GM19395 (cell line): ENCODE data around the gene GSTA3.
"Not testable (repeated sequence)": the region's sequence is repeated elsewhere in the genome, so short reads cannot be mapped to it uniquely, and the experiment has no call there.

Experiments
- ATAC-seq: cut with Tn5 transposase; IDR thresholded peaks from one replicate; pipeline ENCODE4 v1.9.1; 2021; ENCODE audit warnings: mild to moderate bottlenecking, moderate library complexity; ENCODE audit not compliant: unreplicated experiment

GSTA3 gene

DNA sequence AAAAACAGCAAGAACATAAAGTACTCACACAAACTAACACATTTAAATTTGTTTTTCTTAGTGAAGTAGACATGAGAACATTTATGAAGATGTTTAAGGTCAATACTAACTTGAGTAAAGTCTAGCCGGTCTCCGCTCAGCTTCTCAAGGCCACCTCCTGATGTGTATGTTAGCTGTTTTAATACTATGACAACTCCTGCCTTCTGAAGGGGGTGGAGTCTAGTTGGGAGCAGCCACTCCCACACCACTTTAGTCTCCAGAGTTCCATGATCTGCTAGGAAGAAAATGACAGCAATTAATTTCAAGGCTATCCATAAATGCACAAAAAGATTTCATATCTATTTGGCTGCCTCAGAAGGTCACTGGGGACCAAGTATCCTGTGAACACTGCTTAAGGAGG is at the start of gene GSTA3:
Gene GSTA3 (minus strand): TSS at position 168 of the 400 bp plus-strand sequence. CDS start 3,864 bp downstream, outside the sequence.
- ATAC-seq, result no peak

DNA sequence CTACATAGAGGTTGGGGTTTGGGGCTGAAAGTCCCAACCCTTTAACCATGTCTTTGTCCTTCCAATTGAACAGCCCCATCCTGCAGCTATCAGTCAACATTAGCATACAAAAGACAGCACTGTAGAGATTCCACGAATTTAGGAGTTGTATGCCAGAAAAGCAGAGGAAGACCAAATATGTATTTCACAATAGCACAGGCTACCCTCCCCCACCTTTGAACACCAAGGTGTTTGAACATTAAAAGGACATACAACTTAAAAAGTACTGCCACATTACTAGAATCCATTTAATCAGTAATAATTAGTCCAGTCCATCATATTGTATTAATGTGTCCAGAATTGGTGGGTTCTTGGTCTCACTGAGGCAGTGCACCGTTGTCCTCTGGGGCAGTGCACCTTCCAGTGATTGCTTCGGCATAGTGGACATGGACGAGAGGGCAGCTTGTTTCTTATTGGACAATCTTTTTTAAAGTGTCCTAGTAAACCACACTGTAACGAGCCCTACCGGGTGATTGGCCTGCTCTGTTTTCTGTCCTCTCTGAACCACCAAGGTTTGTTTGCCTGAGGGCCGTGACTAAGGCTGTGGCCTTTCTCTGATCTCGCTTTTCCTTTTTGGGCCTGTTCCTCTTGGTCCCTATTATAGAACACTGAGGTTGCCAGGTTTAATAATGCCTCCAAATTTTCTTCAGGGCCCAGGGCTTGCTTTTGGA is 49.2 kb upstream of the GSTA3 start:
- no peak for ATAC-seq

DNA sequence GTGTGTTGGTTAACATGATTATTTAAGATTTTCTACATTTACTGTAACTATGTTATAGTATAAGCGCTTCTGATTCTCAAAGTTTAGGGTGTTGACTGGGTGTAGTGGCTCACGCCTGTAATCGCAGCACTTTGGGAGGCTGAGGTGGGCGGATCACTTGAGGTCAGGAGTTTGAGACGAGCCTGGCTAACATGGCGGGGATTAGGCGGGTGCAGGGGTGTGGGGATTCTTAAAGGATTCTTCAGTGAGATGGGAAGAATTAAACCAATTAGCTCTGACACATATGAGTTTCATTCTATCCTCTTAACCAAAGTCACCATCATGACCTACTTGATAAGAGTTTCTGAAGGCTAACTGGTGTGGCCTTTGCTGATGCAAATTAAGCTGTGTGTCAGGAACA is 46.4 kb upstream of the GSTA3 start:
- ATAC-seq, result no peak

DNA sequence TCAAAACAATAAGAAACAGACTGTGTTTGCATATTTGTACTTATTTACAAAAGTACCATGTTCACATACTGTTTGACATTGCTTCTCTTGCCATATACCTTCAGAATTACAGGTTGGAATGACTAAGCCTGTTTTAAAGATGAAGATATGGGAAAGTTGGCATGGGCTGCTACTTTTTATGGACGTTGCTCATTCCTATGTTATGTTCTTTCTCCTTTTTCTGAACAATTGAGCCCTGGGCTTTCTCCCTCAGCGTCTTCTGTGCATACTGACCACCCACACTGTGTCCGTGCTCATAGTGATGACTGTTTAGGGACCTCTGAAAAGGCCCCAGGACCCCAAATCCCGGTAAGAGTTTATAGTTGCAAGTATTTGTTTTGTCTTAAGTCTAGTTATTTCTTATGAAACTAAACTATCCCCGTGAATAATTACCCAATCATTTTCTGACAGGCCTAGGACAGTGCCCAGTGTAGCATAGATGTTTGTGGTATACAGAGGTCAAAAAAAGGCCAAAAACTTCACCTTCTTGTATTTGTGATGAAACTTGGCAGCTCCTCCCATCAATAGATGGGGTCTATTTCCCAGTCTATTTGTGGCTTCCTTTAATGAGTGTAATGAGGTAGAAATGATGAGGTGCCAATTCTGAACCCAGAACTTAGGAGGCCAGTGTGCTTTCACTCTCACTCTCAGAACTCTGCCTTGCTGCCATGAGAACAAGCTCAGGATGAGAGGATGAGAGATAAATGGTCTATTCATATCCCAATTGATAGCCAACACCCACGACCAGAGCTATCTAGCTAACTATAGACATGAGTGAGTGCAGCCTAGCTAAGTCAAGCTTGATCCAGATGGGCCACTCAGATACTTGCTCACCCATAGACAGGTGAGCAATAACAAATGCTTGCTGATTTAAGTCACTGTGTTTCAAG is 44.7 kb upstream of the GSTA3 start:
- no peak for ATAC-seq

DNA sequence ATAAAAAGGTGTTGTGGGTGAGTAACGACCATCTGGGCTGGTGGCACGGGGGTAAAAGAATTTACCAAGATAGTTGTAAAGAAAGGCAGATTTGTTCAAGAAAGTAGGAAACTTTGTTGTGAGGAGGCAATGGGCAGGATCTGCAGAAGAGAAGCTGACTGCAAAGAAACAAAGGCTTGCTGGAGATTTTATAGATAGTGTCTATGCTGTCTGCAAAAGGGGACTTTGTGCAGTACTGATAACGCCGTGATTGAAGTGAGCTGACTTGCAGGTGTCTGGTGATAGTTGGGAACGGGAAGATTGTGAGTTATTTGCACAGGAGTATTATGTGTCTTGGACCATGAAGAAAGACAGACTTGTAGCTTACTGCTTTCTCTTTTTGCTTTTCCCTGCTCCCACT is 36.8 kb upstream of the GSTA3 start:
- ATAC-seq, result no peak

DNA sequence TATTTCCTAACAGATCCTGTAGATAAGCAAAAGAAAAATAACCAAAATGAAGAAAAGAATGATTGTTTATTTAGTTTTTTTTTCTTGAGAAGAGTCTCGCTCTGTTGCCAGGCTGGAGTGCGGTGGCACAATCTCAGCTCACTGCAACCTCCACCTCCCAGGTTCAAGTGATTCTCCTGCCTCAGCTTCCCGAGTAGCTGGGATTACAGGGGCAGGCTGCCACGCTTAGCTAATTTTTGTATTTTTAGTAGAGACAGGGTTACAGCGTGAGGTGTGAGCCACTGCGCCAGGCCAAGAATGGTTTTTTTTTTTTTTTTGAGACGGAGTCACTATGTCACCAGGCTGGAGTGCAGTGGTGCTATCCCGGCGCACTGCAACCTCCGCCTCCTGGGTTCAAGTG is 33.3 kb upstream of the GSTA3 start:
- not testable (repeated sequence) for ATAC-seq

DNA sequence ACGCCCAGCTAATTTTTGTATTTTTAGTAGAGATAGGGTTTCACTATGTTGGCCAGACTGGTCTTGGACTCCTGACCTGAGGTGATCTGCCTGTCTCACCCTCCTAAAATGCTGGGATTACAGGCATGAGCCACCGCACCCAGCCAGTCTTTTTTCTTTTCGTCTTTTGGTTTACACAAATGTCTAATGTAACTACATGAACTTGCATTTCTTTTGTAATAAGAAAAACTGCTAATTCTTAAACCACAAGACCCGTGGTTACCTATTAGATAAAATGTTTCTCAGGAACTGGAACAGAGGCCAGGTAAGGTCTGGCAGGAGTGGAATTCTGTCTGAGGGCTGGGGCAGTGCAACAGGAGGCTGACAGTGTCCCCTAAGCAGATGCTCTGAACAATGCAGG is 32.7 kb upstream of the GSTA3 start:
- ATAC-seq, result no peak

DNA sequence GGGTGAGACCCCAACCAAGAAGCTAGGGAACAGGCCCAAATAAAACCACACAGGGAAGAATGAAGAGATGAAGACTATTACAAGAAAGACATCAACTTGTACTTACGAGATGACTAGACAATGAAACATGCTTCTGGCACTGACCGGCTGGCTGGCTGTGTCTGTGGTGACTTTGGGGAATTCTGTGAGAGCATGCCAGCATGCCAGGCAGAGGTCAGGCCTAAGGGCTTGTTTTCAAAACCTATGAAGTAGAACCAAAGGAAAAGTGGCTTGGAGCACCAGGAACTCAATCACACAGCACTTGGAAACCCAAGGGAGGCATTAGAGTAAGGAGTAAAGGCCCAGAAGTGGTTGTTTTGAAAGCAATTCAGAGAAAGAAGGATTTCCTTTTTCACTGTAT is 28.4 kb upstream of the GSTA3 start:
- no peak for ATAC-seq

DNA sequence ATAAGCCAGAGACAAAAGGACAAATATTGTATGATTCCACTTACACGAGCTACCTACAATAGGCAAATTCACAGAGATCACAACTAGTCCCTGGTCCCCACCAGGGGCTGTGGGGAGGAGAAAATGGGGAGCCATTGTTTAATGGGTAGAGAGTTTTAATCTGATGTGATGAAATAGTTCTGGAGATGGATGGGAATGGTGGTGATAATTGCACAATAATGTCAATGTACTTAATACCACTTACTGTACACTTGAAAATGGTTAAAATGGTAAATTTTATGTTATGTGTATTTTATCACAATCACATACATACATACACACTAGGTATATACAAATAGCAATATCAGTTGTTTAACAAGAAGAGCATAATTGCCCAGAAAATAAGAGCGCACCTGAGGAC is 24.3 kb upstream of the GSTA3 start:
- no peak for ATAC-seq

DNA sequence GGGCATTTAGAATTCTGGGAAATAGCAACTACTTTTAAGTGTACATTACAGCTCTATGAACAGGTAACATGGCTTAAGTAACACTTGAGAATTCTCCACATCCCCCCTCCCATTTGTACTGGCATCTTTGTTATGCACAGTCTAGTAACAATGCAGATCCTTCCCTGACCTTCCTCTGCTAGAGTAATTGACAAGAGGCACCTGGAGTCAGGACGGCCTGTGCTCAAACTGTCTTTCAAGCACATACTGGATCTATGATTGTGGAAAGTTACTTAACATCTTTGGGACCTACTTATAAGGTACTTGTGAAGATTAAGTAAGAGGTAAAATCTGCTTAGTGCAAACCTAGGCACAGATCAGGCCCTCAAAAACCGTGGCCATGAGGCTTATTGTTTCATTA is 21.9 kb upstream of the GSTA3 start:
- ATAC-seq, result no peak

DNA sequence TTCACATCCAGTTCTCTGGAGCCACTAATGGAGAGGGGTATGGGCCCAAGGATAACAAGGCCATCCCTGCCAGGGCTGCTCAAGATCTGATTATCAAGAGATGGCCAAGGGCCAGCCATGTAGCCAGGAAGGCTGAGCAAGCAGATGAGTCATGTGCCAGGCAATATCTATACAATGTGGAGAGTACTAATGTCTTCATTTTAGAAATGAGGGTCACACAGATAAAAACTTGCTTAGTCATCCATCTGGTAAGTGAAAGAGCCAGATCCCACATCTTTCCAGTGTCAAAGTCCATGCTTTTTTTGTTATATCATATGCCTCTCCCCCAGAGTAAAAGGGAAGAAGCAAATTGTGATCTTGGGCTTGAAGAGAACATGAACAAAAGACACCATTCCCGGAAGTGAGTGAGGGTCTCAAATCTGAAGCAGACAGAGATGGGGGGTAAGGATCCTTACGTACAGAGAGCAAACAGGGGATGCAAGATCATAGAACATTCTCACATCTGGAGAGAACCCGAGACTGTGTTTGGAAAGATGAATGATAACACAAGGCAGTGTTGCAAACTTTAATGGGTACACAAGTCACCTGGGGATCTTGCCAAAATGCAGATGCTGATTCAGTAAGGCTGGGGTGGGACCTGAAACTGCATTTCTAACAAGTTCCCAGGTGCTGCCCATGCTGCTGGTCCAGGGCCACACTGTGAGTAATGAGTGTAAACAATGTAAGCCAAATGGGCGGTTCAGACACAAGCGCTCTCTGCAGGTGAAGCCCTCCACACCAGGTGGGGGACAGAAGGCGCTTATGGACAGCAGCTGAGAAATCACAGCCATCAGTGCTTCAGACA is 20.0 kb upstream of the GSTA3 start:
- ATAC-seq, result no peak

DNA sequence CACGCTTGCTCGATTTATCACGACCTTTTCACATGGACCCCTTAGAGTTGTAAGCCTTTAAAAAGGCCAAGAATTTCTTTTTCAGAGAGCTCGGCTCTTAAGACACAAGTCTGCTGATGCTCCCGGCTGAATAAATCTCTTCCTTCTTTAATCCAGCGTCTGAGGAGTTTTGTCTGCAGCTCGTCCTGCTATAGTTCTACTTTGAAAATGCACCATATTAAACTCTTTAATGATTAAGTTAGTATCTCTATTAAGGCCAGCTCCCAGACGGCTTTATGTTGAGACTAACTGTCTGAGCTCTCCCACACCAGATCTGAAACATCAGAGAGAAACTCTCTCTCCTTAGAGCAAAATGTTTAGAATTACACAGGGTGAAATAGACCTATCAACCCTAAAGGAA is 18.0 kb upstream of the GSTA3 start:
- ATAC-seq, result no peak

DNA sequence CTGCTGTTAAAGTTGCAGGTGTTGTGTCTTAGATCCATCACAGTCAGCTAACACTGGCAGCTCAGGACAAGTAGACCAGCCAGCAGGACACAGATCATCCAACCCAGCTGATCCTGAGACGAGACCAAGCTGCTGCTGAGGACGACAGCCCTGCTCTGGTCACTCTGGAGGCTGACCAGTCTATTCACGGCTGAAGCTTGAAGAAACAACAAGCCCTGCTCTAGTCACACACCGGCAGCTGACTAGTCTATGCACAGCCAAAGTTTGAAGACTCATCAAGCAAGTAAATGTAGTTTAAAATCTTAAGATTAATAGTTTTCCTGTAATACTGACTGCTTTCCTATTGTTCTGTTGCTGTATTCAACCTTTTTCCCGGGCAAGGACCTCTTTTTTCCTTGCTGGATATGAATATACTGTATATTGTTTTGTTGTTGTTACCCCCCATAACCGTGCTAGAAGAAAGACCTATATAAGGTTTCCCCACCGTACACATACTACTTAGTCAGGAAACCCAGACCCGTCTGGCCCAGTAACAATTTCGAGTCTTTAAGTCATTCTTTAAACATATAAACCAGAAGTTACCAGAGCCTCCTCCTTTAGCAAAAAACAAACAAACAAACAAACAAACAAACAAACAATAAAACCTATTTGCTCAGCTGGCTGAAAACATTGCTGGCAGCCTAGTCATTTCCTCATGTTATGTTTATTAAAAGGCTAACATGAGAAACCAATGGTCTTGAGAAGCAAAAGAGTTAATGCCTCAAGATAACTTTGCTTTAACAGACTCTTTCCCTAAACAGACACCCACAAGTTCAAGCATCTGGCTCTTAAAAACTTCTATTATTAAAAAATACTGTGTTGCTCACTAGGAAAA is 16.7 kb upstream of the GSTA3 start:
- ATAC-seq, result no peak

DNA sequence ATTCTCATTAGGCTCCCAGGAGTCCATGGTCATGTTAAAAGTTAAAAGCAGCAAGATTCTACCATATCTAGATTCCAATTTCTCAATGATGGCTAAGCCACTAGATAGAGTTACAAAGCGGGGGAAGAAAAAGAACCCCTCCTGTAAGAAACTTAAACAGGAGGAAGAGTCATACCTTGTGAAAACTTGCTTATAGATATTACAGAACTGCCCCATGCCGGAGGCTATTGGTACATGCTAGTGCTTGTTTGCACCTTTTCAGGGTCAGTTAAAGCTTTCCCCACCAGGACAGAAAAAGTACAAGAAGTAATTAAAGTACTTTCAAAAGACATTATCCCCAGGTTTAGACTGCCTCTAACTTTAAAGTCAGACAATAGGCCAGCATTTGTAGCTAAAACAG is 15.5 kb upstream of the GSTA3 start:
- no peak for ATAC-seq

DNA sequence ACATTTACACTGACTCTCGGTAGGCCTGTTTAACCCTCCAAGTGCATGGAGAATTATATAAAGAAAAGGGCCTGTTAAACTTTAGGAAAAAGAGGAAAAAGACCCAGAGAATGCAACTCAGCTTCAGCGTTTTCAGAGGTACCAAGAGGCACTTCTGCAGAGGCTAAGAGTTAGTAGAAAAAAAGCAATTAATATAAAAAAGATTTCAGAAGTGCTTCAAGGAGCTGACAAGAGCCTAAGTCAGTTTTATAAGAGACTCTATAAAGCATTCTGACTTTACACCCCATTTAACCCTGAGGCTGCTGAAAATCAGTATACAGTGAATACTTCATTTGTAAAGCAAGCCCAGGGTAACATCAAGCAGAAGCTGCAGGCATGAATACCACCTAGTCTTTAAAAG is 14.2 kb upstream of the GSTA3 start:
- ATAC-seq, result not testable (repeated sequence)

DNA sequence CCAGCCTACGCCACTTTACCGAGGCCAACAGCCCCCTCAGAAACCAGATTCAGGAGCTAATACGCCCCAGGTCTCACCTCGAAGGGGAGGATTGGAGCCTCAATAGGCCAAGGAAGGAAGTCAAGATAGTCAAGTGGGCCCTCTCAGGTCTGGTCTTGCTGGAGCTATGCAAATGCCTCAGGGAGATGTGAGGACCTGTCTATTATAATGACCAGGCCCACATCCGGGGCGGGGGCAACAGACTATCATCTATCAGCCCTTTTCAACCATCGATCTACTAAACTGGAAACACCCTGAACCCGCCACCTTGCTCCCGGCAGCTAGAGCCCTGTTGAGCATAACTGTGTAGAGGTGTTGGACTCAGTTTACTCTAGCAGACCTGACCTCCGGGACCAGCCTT is 12.7 kb upstream of the GSTA3 start:
- no peak for ATAC-seq

DNA sequence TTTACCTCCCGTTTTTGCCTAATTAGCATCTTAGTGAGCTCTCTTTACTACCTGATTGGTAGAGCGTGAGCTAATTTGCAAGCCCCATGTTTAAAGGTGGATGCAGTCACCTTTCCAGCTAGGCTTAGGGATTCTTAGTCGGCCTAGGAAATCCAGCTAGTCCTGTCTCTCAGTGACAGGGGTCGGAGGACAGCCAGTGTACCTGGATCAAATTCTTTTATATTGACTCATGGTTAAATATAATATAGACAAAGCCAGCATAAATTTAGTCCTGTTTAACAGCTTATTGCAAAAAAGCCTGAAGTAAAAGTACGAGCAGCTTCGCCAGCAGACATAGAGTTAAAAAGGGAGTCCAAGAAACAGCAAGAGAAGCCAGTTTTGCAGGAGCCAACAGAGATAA is 12.2 kb upstream of the GSTA3 start:
- no peak for ATAC-seq

DNA sequence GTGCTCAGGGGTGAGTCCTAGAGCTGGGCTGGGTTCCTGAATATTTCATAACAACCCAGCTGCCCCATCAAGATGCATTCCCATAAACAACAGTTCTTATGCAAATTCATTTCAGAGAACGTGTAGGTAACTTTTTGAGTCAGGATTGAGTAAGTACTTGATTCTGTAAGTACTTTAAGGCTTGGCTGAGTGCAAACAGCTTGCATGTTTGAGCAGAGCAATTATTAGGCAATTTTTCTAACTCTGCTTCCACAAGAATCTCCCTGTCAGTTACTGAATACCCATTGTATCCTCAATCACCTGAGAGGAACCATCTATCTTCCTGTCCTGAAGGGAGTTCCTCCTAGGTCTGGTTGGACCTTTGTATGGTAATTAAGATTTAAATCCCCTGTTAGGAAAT is 10.0 kb upstream of the GSTA3 start:
- not testable (repeated sequence) for ATAC-seq

DNA sequence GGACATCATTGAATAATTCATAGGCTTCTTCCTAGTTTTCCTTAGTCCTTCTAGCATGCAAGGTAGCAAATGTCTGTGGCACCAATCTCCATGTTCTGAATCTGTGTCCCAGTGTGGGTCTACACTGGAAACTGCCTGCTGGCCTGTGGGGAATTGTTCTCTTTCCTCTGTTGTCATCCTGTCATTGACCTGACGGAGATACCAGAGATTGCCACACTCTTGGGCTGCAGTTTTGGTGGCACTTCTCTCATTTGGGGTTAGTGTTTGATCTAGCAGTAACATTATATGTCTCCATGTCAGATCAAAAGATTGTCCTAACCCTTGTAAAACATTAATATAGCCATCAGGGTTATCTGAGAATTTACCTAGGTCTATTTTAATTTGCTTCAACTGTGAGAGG is 9.3 kb upstream of the GSTA3 start:
- ATAC-seq, result not testable (repeated sequence)

DNA sequence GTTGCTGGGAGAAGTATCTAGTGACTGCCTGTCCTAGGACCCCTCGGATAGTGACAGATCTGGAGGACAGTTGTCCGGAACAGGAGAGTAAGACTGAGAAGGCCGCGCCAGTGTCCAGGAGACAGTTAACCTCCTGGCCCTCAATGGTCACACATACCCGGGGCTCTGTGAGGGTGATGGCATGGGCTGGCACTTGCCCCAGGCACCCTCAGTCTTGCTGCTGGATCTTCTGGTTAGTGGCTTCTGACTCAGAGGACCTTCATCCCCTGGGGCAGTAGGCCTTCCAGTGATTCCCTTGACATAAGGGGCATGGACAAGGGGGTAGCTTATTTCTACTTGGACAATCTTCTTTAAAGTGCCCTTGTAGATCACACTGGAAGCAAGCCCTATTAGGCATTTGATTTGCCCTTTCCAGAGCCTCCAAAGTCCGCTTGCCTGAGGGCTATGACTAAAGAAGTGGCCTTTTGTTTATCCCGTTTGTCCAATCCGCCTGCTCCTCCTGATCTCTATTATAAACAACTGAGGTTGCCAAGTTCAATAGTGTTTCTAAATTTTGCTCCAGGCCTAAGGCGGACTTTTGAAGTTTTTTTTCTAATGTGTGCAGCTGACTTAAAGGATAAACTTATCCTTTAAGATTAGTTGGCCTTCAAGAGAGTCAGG is 8.7 kb upstream of the GSTA3 start:
- not testable (repeated sequence) for ATAC-seq
